WTC11 (cell line): ENCODE results near the gene F2RL3. TPM values are rescaled to one million over a fixed set of nuclear protein-coding genes. Genes with fewer than 3 reads are reported as not detected.

Experiments used
- ATAC-seq: fragments of 200-7000 bp; cut with Tn5 transposase; 2 replicates; pipeline ENCODE4 v1.10.0; 2021; ENCODE audit warnings: mild to moderate bottlenecking, moderate library complexity
- Bru-seq: library from RNA; stranded (reverse); fragments of 400-500 nt; gene quantifications from one replicate; lab custom pipeline; 2021; lab: Mats Ljungman, UMichigan
- CTCF ChIA-PET: fragments of 300-600 bp; sonication (Branson Sonifier 250); formaldehyde crosslinking; loops from one replicate; lab custom pipeline; 2021; ENCODE audit warnings: antibody characterized with exemption; lab: Charles Lee
- POLR2A ChIA-PET: fragments of 350-600 bp; sonication (Branson Sonifier 250); formaldehyde crosslinking; loops from one replicate; lab custom pipeline; 2021; ENCODE audit warnings: antibody characterized with exemption; lab: Charles Lee
- DNase-seq: peaks from one replicate; pipeline ENCODE4 v3.0.0; 2021; ENCODE audit warnings: low spot score
- H3K27ac Mint-ChIP-seq: 2 replicates; pipeline ENCODE4 v1.8.0; 2021; ENCODE audit warnings: mixed read lengths
- H3K27me3 Mint-ChIP-seq: 2 replicates; pipeline ENCODE4 v1.8.0; 2021; ENCODE audit warnings: low read depth, mild to moderate bottlenecking, moderate library complexity, mixed read lengths
- H3K36me3 Mint-ChIP-seq: 2 replicates; pipeline ENCODE4 v1.8.0; 2021; ENCODE audit warnings: mixed read lengths
- H3K4me1 Mint-ChIP-seq: 2 replicates; pipeline ENCODE4 v1.8.0; 2022; ENCODE audit warnings: mixed read lengths
- H3K4me3 Mint-ChIP-seq: 2 replicates; pipeline ENCODE4 v1.8.0; 2021; ENCODE audit warnings: mild to moderate bottlenecking, moderate library complexity, mixed read lengths
- H3K9me3 Mint-ChIP-seq: 2 replicates; pipeline ENCODE4 v1.8.0; 2021; ENCODE audit warnings: mixed read lengths
- AFF4 ChIP-seq: sonication (generic); formaldehyde crosslinking; IDR thresholded peaks from 2 replicates; pipeline ENCODE4 v1.8.1; 2023; ENCODE audit warnings: mild to moderate bottlenecking, missing genetic modification reagents, borderline replicate concordance
- AR ChIP-seq: fragments of 250-450 bp; sonication (Bioruptor Pico); IDR thresholded peaks from 2 replicates; pipeline ENCODE4 v1.9.0; 2021; ENCODE audit warnings: mild to moderate bottlenecking
- ATF1 ChIP-seq: sonication (generic); formaldehyde crosslinking; IDR thresholded peaks from 2 replicates; pipeline ENCODE4 v1.8.1; 2023; ENCODE audit warnings: mild to moderate bottlenecking, moderate library complexity, missing genetic modification reagents
- ATF2 ChIP-seq: sonication (generic); formaldehyde crosslinking; IDR thresholded peaks from 2 replicates; pipeline ENCODE4 v1.8.1; 2022; ENCODE audit warnings: low read depth, missing genetic modification reagents, borderline replicate concordance
- CDX4 ChIP-seq: fragments of 250-450 bp; sonication (Bioruptor Pico); IDR thresholded peaks from 2 replicates; pipeline ENCODE4 v1.9.0; 2021; ENCODE audit warnings: moderate library complexity, mild to moderate bottlenecking, inconsistent platforms, borderline replicate concordance
- CREM ChIP-seq: sonication (generic); formaldehyde crosslinking; IDR thresholded peaks from 2 replicates; pipeline ENCODE4 v1.8.1; 2022; ENCODE audit warnings: mild to moderate bottlenecking, missing genetic modification reagents, moderate library complexity
- FOXJ3 ChIP-seq: sonication (generic); formaldehyde crosslinking; IDR thresholded peaks from 2 replicates; pipeline ENCODE4 v1.9.0; 2021; ENCODE audit warnings: missing genetic modification reagents, mild to moderate bottlenecking, borderline replicate concordance
- FOXK1 ChIP-seq: sonication (generic); formaldehyde crosslinking; IDR thresholded peaks from 2 replicates; pipeline ENCODE4 v1.8.0; 2022; ENCODE audit warnings: mild to moderate bottlenecking, moderate library complexity, missing genetic modification reagents
- GABPB1 ChIP-seq: sonication (generic); formaldehyde crosslinking; IDR thresholded peaks from 2 replicates; pipeline ENCODE4 v1.8.1; 2023; ENCODE audit warnings: mild to moderate bottlenecking, missing genetic modification reagents
- IRF1 ChIP-seq: sonication (generic); formaldehyde crosslinking; IDR thresholded peaks from 2 replicates; pipeline ENCODE4 v1.8.0; 2023; ENCODE audit warnings: missing genetic modification reagents
- NFATC4 ChIP-seq: fragments of 250-450 bp; sonication (Bioruptor Pico); IDR thresholded peaks from 2 replicates; pipeline ENCODE4 v1.9.0; 2021; ENCODE audit warnings: mild to moderate bottlenecking
- NR3C1 ChIP-seq: sonication (generic); formaldehyde crosslinking; conservative IDR thresholded peaks from 2 replicates; pipeline ENCODE4 v1.8.1; 2023; ENCODE audit warnings: low read depth, mild to moderate bottlenecking, missing genetic modification reagents
- PRRX2 ChIP-seq: fragments of 250-450 bp; sonication (Bioruptor Pico); IDR thresholded peaks from 2 replicates; pipeline ENCODE4 v1.8.0; 2021; ENCODE audit warnings: mild to moderate bottlenecking
- RORB ChIP-seq: fragments of 250-450 bp; sonication (Bioruptor Pico); IDR thresholded peaks from 2 replicates; pipeline ENCODE4 v1.9.0; 2021; ENCODE audit warnings: mild to moderate bottlenecking
- ZMAT4 ChIP-seq: fragments of 250-450 bp; sonication (Bioruptor Pico); IDR thresholded peaks from 2 replicates; pipeline ENCODE4 v1.9.0; 2021; ENCODE audit warnings: mild to moderate bottlenecking
- ZNF317 ChIP-seq: sonication (generic); formaldehyde crosslinking; IDR thresholded peaks from 2 replicates; pipeline ENCODE4 v1.8.1; 2023; ENCODE audit warnings: low read depth, mild to moderate bottlenecking, moderate library complexity, missing genetic modification reagents, borderline replicate concordance
- ZNF416 ChIP-seq: fragments of 250-450 bp; sonication (Bioruptor Pico); IDR thresholded peaks from 2 replicates; pipeline ENCODE4 v1.9.0; 2021; ENCODE audit warnings: mild to moderate bottlenecking, inconsistent platforms
- ZNF423 ChIP-seq: fragments of 250-450 bp; sonication (Bioruptor Pico); IDR thresholded peaks from 2 replicates; pipeline ENCODE4 v2.1.2; 2022; ENCODE audit warnings: mild to moderate bottlenecking, moderate library complexity
- ZSCAN18 ChIP-seq: fragments of 250-450 bp; sonication (Bioruptor Pico); IDR thresholded peaks from 2 replicates; pipeline ENCODE4 v2.1.2; 2022; ENCODE audit warnings: mild to moderate bottlenecking, moderate library complexity
- long read RNA-seq, 3 experiments: library from RNA in 1 of 3; library from capped mRNA in 1 of 3; library from polyadenylated mRNA in 1 of 3; unstranded in 2 of 3; stranded (forward) in 1 of 3; transcript quantifications; one replicate each; pipeline ENCODE4 v2.0.0, GENCODE V29; 2021
- total RNA-seq: library from RNA; stranded (reverse); gene quantifications from 3 replicates; pipeline ENCODE4 v1.2.3, GENCODE V29; 2021

The F2RL3 gene
- total RNA-seq (0.11 to 0.14 TPM in 2 of 3 replicates, not detected in the other), Bru-seq, nascent RNA (not detected)
- long read RNA-seq, experiment 1: 0 reads
- long read RNA-seq, experiment 2: 0 reads
- long read RNA-seq, experiment 3: 0 reads

GRCh38 chr19:16888629-16889365 is at the start of gene F2RL3:
F2RL3 (plus strand) TSS chr19:16888999; CDS start chr19:16889190, 191 bp downstream.
- TF ChIP-seq CREM (CRISPR knock-in tag) (no peak), AR (CRISPR knock-in tag) (no peak), ZNF423 (CRISPR knock-in tag) (no peak), IRF1 (CRISPR knock-in tag) (no peak), ZNF317 (CRISPR knock-in tag) (no peak), FOXK1 (no peak), PRRX2 (CRISPR knock-in tag) (no peak), RORB (CRISPR knock-in tag) (no peak), NFATC4 (CRISPR knock-in tag) (no peak), ZMAT4 (CRISPR knock-in tag) (no peak), ATF1 (CRISPR knock-in tag) (no peak), ZNF416 (CRISPR knock-in tag) (no peak), AFF4 (CRISPR knock-in tag) (no peak), GABPB1 (no peak), ATF2 (no peak), NR3C1 (CRISPR knock-in tag) (no peak), ZSCAN18 (CRISPR knock-in tag) (no peak), CDX4 (CRISPR knock-in tag) (no peak), FOXJ3 (CRISPR knock-in tag) (no peak)
- TF ChIP-seq, all 79 proteins: peak for 0
- no peaks in the 10 kb centered on the region for H3K27me3 Mint-ChIP-seq
- no peaks in the 10 kb centered on the region for H3K4me1 Mint-ChIP-seq
- no peak within 1 kb of the TSS for H3K27ac Mint-ChIP-seq
- ATAC-seq (no peak), DNase-seq (no peak)
- H3K4me3 Mint-ChIP-seq: no peak within 1 kb of the TSS
- no peaks in the 10 kb centered on the region for H3K9me3 Mint-ChIP-seq
- ChIA-PET CTCF (interaction anchor here (0.6 to 1.4 kb wide), 2 partner anchors 9 to 174 kb away, joined by 3 to 4 read pairs; no protein-coding TSS in a partner anchor), POLR2A (no interaction called here)
- H3K36me3 Mint-ChIP-seq: no peaks in the 10 kb centered on the region
